ENCODE data around the gene CAPN1. TPM values are rescaled to one million over a fixed set of nuclear protein-coding genes. Genes with fewer than 3 reads are reported as not detected.
A peak's percentile ranks its signal among the peaks of the same experiment; 100 is the strongest.

The CAPN1 gene
- total and polyA plus RNA-seq, 9 of the 15 experiments (the other 6 are each of a cell fraction or from before 2014, with no cell fraction given) = 3.5 to 199 (median 61.6) TPM

DNA sequence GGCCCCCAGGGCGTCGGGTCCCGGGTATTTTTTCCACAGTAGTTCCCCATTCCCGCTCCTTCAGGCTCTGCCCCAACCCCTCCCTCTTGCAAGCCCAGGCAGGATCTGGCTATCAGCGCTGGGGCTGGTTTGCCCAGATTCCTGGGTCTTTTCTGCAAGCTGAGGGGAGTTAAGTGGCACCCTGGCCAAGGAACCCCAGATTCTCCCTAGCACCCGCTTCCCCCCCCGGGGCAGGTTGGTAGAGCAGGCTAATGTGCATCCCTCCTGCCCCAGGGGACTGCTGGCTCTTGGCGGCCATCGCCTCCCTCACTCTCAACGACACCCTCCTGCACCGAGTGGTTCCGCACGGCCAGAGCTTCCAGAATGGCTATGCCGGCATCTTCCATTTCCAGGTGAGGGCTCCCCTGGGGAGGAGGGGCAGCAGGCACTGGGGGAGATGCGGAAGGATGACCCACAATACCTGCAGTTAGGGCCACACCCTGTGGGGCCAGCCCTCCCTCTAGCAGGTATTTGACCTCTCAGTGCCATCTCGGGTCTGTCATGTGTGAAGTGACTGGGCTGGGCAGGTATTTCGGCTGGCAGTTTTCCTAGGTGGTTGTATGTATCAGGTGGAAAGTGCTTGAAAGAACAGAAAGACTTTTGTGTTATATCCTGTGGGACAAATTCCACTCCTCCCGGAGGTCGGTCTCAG is 1.6 kb downstream of the CAPN1 start:
- CTCF ChIA-PET (ENCODE audit: low intra/inter-chr PET ratio) = no interaction called here
- intact Hi-C loops (cut with micrococcal nuclease) (no loop called here), in situ Hi-C loops (cut with MboI) (no loop called here)
- ATAC-seq = no peak
- no peak overlapping the region for H3K4me2 ChIP-seq (ENCODE audit: insufficient read depth, low read length)
- no peaks in the 10 kb centered on the region for H4K20me1 ChIP-seq (replicated peaks; ENCODE audit: control insufficient read depth, insufficient read depth, low read length)
- peak overlapping the region; percentile 90 to 98; a peak in 3 of 4 replicates for H3K9ac ChIP-seq (ENCODE audit: insufficient read depth in 1 of 2, low read depth in 2 of 2, low read length in 2 of 2)
- H3K79me2 ChIP-seq (ENCODE audit: control insufficient read depth, insufficient read depth, low read length) = peaks cover 45% of the 10 kb centered on the region
- no peaks in the 10 kb centered on the region for H3K9me3 ChIP-seq (replicated peaks; ENCODE audit: control insufficient read depth, insufficient read depth, low read depth, low read length)
- POLR2A ChIA-PET = interaction anchor here (1.4 to 5.7 kb wide), 3 partner anchors 8 to 48 kb away, joined by 3 to 90 read pairs (median 15); partner anchors contain the start of genes SPDYC and SYVN1
- peak overlapping the region; percentile 98; the same call in 1 of the 2 replicates for H3K4me3 ChIP-seq
- no peak overlapping the region for H3K27ac ChIP-seq (ENCODE audit: extremely low read depth, low read depth, low read length)
- no peaks in the 10 kb centered on the region for H3K27me3 ChIP-seq (ENCODE audit: control insufficient read depth in 2 of 2, insufficient read depth in 2 of 2, low read length in 2 of 2)
- TF ChIP-seq STAG1 (CRISPR knock-in tag; IDR thresholded peaks at IDR 0.05; ENCODE audit: borderline replicate concordance) = 0 out of 2 replicates have a peak, but pooled peaks have one; percentile 17
- TF ChIP-seq, protein P1, sequence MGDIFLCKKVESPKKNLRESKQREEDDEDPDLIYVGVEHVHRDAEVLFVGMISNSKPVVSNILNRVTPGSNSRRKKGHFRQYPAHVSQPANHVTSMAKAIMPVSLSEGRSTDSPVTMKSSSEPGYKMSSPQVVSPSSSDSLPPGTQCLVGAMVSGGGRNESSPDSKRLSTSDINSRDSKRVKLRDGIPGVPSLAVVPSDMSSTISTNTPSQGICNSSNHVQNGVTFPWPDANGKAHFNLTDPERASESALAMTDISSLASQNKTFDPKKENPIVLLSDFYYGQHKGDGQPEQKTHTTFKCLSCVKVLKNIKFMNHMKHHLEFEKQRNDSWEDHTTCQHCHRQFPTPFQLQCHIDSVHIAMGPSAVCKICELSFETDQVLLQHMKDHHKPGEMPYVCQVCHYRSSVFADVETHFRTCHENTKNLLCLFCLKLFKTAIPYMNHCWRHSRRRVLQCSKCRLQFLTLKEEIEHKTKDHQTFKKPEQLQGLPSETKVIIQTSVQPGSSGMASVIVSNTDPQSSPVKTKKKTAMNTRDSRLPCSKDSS (IDR thresholded peaks at IDR 0.05; ENCODE audit: low read depth, partially characterized antibody) = no peak
- H3K36me3 ChIP-seq (ENCODE audit: control insufficient read depth, insufficient read depth, low read length) = peaks cover 55% of the 10 kb centered on the region
- no TSS peak for BruUV-seq (replicated peaks)
- DNase-seq (ENCODE audit: extremely low read depth in 1 of 4, low spot score in 3 of 4) = no peak
- H3K9me1 ChIP-seq (ENCODE audit: control insufficient read depth, insufficient read depth, low read length) = peaks cover 3% of the 10 kb centered on the region
- peaks cover 11 to 60% of the 10 kb centered on the region in 2 experiments for H3K4me1 ChIP-seq (replicated peaks in 1 of 2; ENCODE audit: control insufficient read depth in 2 of 2, insufficient read depth in 2 of 2, low read length in 2 of 2)
- WGBS (ENCODE audit: insufficient coverage, low coverage, missing lambda C conversion rate) = 87% methylated on average over 19 of the region's 19 CpGs
- H2AFZ ChIP-seq (ENCODE audit: low read depth, low read length) = no peak overlapping the region
- no peak for FAIRE-seq

Measured in K562 (cell line).